Measurements from ENCODE around the gene CACNA1G.

Gene CACNA1G

DNA sequence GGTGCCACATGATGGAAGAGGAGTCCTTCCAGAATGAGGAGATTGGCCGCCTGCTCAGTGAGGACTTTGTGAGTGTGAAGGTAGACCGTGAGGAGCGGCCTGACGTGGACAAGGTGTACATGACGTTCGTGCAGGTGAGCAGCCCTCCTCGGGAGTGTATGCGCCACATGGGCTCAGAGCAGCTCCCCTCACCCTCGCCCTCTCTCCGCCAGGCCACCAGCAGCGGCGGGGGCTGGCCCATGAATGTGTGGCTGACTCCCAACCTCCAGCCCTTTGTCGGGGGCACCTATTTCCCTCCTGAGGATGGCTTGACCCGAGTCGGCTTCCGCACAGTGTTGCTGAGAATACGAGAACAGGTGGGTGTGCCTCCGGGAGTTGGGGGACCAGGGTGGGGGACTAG, 11.7 kb upstream of the CACNA1G start:
- DNase-seq (ENCODE audit: low spot score), result no peak

DNA sequence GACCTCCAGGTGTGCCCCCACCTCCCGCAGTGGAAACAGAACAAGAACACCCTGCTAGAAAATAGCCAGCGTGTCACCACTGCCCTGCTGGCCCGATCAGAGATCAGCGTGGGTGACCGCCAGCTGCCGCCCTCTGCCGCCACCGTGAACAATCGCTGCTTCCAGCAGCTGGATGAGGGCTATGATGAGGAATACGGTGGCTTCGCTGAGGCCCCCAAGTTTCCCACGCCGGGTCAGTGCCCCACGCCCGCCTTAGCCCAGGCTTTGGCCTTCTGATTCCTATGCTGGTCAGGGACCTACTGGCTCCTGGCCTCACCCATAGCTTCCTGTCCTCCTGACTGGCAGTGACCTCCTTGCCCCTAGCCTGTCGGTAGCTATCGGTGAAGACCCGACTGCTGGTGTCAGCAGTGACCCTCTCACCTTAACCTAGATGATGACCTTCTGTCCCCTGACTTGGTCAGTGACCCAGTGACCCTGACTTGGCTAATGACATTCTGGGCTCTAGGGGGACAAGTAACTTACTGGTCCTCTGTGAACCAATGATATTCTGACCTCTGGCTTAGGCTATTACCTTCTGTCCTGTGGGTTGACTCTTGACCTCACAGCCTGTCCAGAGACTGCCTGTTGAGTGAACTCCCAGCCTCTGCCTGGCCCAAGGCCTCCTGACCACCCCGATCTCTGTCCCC, 11.1 kb upstream of the CACNA1G start:
- no peak for DNase-seq (ENCODE audit: low spot score)

DNA sequence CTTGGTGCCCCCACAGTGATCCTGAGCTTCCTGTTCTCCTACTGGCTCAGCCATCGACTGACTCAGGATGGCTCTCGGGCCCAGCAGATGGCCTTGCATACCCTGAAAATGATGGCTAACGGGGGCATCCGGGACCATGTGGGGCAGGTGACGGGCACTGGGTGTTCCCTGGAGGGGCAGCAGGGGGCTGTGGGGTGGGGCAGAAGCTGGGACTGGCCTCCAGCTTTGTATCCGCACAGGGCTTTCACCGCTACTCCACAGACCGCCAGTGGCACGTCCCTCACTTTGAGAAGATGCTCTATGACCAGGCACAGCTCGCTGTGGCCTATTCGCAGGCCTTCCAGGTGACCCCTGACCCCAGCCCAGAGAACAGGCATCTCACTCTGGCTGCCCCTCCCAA, 10.5 kb upstream of the CACNA1G start:
- no peak for DNase-seq (ENCODE audit: low spot score)

DNA sequence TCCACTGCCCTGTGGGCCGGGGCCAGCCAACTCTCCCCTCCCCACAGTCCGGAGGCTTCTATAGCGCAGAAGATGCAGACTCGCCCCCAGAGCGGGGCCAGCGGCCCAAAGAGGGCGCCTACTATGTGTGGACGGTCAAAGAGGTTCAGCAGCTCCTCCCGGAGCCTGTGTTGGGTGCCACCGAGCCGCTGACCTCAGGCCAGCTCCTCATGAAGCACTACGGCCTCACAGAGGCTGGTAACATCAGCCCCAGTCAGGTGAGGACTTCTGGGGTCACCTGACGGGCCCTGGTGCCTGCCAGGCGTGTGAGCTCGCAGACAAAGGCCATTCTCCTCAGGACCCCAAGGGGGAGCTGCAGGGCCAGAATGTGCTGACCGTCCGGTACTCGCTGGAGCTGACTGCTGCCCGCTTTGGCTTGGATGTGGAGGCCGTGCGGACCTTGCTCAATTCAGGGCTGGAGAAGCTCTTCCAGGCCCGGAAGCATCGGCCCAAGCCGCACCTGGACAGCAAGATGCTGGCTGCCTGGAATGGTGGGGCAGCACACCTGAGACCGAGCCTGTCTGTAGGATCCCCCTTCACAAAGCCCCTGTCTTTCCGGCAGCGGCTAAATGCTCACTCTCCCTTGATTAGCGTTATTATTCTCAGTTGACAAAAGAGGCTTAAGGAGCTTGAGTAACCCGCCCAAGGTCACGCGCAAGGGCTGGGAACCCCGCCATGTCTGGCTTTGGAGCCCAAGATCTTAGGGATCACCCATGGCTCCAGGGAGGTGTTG, 9.7 kb upstream of the CACNA1G start:
- peak; percentile 87 for DNase-seq (ENCODE audit: low spot score)

DNA sequence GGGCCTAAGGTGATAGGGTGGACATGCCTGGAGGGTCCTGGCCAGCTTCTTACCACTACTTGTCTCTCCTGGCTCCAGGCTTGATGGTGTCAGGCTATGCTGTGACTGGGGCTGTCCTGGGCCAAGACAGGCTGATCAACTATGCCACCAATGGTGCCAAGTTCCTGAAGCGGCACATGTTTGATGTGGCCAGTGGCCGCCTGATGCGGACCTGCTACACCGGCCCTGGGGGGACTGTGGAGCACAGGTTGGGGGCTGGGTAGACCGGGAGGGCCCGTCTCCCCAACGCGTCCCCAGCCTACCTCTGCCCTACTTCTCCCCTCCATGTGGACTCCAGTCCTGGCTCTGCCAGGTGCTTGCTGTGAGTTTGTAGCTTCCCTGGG, 9.1 kb upstream of the CACNA1G start:
- no peak for DNase-seq (ENCODE audit: low spot score)

DNA sequence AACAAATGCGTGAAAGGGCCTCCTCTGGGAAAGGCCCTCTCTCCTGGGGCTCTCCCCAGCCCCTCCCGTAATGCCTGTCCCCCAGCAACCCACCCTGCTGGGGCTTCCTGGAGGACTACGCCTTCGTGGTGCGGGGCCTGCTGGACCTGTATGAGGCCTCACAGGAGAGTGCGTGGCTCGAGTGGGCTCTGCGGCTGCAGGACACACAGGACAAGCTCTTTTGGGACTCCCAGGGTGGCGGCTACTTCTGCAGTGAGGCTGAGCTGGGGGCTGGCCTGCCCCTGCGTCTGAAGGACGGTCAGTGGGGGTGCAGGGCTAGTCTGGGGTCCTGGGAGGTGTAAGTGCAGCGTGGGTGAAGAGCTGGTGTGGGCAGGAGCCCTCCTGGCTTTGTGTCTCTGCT, 8.6 kb upstream of the CACNA1G start:
- no peak for DNase-seq (ENCODE audit: low spot score)

DNA sequence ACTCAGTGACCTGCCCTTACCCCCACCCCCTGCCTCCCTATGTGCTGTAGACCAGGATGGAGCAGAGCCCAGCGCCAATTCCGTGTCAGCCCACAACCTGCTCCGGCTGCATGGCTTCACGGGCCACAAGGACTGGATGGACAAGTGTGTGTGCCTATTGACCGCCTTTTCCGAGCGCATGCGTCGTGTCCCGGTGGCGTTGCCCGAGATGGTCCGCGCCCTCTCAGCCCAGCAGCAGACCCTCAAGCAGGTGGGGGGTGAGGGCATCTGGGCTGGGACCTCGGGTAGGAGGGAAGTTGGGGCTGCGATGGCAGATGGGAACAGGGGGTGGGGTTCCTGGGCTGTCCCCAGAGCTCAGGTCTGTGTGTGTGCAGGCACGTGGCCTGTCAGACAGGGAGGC, 6.3 kb upstream of the CACNA1G start:
- no peak for DNase-seq (ENCODE audit: low spot score)

DNA sequence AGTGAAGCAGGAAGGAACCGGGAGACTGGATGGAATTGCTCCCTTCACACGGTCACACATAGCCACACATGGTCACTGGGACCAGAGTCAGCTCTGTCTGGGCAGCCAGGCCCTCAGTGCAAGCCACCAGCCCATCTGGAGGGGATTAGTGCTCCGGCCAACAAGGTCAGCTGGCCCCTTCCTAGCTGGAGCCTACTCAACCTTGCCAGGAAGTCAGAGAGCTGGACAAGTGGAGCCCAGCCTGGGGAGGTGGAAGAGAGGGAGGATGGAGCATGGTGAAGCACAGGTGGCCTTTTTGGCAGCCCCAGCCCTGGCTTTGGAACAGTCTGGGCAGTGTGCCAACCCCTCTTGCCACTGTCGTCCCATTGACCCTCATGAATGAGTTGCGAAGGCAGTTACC, 3.7 kb upstream of the CACNA1G start:
- no peak for DNase-seq (ENCODE audit: low spot score)

DNA sequence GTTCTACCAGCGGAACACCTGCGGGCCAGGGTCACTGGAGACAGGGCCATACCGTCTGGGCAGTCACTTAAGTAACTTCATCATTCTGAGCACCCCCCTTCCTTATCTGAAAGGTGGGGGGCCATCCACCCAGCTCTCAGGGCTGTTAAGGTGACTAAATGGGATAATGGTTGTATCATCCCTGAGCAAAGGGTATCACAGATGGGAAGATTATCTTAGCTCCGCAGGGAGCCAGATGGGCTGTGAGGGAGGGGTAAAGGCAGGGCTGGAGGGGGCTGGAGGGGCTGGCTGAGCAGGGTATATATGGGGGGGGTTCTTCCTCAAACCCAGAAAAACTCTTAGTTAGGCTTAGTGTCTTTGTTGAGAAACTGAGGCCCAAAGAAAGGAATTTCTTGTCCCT, 2.9 kb upstream of the CACNA1G start:
- DNase-seq (ENCODE audit: low spot score), result no peak

DNA sequence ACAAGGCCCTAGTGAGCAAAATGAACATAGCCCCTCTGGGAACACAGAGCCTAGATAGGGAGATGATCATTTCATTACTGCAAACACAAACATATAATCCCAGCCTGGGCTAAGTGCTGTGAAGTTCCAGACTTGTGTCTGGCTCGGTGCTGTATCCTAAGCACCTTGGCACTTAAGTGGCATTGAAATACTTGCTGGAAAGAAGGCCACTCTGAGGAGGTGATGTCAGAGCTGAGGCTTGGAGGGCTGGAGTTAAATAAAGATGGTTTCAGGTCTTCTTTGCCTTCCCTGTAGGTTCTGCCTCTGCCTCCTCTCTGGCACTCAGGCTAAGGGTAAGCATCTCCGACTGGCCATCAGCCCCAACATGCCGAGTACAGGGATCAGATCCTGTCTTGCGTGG, 2.4 kb upstream of the CACNA1G start:
- DNase-seq (ENCODE audit: low spot score), result no peak

DNA sequence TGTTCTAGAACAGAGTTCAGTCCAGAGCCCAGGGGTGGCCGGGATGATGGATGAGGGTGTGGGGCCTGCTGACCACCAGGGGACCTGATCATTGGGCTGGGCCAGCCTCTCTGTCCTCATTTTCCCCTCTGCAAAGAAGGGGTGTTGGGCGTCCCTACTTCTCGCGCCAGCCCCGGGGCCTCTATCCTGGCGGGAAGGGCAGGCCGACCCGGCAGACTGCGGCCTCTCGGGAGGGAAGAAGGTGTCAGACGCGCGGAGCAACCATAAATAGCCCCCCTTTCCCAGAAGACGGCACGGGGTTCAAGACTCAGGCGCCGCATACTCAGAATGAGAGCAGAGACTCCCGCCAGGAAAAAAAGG, 2.0 kb upstream of the CACNA1G start:
- DNase-seq (ENCODE audit: low spot score), result no peak

DNA sequence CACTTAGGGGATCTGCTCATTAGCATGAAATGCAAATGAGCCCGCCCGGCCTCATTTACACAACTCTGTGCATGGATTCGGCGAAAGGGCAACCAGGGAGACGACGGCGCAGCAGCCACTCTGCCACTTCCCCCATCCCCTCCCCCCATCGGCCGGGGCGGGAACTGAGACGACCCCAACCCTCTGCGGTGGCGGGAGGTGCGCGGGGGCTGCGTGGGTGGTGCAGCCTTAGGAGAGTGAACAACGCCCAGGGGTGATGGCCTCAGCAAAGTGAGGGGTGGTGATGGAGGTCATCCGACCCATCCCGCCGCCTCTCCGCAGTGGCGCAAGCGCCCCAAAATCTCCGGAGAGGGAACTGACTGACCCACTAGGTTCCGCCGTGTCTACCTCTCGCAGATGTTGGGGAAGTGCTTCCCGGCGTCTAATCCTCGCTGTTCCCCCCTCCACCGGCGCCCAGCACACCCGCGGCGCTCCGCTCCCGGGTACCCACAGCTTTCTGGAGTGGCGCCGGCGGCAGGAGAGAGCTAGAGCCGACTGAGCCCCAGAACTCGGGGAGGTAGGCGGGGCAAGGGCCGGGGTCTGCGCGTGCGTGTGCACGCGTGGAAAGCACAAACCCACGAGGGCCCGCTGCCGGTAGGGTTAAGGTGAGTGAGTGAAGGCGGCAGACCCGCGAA, 1.4 kb upstream of the CACNA1G start:
- DNase-seq (ENCODE audit: low spot score), result no peak

DNA sequence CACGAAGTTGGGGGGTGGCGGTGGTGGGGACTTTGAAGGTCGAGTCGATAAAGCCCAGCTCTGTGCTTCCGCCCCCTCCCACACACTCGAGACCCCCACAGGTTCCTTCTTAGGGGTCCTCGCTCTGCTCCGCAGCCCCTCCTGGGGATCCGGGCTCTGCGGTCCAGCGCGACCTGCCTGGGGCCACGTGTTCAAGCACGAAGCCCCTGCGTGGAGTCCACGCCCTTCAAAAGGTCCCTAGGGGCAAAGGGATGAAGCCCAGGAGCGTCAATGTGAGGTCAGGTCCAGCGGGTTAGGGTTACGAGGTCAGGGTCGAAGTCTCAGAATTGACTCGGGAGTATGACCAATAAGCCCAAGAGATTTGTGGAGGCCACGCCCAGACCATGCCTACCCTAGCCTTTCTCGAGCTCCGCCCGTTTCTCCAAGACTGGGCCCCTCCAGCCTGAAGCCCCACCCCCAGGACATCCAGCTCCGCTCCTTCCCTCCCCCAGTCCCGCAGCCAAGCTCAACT, 786 bp upstream of the CACNA1G start:
- DNase-seq (ENCODE audit: low spot score), result peak; percentile 86

DNA sequence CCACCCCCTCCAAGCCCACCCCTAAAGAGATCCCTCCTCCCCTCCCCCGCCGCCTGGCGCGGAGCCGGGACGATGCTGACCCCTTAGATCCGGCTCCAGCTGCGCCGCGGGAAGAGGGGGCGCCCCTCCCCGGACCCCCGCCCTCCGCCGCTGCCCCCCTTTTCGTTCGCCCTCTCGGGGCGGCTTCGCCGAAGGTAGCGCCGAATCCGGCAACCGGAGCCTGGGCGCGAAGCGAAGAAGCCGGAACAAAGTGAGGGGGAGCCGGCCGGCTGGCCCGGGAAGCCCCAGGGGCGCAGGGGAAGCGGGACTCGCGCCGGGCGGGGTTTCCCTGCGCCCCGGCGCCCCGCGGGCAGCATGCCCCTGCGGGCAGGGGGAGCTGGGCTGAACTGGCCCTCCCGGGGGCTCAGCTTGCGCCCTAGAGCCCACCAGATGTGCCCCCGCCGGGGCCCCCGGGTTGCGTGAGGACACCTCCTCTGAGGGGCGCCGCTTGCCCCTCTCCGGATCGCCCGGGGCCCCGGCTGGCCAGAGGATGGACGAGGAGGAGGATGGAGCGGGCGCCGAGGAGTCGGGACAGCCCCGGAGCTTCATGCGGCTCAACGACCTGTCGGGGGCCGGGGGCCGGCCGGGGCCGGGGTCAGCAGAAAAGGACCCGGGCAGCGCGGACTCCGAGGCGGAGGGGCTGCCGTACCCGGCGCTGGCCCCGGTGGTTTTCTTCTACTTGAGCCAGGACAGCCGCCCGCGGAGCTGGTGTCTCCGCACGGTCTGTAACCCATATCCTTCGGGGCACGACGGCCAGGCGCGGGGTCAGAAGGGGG, 623 bp downstream of the CACNA1G start:
- no peak for DNase-seq (ENCODE audit: low spot score)

DNA sequence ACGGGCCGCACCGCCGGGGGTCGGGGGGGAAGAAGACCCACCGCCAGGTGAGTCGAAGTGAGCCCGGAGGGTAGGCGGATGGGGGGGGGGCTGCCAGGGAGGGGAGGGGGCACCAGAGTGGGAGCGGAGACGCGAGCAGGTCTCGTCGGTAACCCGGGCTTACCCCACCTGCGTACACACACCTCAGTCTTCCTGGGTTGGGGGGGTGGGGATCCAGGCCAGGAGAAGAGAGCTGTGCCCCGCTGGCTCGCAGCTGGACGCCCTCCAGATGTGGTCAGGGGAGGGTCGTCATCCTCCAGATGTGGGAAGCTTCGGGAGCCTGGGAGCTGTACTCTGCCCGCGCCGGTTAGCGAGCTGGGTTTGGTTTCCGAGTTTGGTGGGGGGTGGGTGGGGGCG, 1.2 kb downstream of the CACNA1G start:
- DNase-seq (ENCODE audit: low spot score), result no peak

DNA sequence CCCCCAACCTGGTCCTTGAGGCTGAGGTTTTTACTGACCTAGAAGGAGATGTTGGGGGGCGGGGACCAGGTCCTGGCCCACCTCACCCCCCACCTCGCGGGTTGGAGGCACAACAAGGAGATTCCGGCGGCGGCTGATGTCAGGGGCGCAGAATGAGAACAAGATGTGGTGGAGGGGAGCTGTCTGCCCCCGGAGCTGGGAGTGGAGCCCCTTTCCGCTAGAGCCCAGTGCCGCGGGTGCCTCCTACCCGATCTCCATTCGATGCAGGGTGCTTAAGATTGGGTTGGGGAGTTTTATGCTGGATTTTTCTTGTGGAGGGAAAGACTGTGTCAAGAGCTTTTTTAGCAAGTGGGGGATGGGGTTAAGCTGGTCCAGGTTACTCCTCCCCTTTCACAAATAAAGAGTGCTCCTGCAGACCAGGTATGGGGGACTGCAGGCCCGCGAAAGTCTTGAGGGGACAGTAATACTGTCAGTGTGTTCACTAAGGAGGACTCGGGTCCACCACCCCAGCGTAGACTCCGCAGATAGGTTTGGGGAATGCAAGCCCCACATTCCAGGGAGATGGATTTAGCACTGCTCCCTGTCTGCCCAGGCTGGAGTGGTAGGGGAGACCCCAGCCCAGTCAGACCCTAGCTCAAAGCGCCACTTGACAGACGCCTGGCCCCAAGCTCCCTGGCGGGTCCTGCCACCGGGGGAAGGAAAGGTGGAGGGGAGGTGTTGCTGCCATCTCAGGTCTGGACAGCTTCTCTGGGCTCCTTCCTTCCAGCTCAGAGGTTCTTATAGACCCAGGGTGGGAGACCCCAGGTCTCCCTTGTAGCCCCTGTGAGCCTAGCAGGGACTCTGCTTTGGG, 2.0 kb downstream of the CACNA1G start:
- DNase-seq (ENCODE audit: low spot score), result no peak

DNA sequence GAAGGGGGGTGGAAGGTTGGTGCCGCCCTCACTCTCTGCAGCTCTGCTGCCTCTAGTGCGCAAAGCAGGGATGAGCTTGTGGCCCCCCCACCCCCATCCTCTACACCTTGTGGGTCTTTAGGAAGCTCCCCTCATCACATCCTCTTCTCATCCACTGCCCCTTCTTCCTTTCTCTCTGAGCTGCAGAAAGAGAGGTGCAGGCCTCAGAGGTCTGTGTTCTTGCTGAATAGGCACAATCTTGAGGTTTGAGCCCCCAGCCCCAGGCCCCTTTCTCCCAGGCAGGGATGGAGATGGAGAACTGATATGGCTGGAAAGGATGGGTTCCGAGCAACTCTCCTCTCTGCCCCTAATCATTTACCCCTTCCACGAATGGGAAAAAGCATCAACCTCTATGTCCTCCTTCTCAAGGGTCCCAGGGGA, 2.6 kb downstream of the CACNA1G start:
- DNase-seq (ENCODE audit: low spot score), result no peak

DNA sequence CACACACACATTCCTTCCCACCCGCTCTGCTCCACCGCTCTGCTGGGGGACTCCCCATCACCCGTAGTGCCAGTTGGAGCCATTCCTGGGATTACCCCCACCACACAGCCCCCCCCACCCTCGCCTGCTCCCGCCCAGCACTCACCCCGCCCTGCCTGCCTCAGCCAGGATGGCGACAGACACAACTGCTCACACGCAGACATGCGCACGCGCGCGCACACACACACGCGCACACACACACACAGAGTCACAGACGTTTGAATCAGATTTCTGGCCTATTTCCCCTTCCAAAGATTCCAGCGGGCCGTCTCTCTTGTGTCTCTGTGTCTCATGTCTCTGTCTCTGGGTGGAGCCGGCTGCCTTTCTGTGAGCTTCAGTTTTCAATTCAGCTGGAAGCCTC, 4.4 kb downstream of the CACNA1G start:
- DNase-seq (ENCODE audit: low spot score), result no peak

DNA sequence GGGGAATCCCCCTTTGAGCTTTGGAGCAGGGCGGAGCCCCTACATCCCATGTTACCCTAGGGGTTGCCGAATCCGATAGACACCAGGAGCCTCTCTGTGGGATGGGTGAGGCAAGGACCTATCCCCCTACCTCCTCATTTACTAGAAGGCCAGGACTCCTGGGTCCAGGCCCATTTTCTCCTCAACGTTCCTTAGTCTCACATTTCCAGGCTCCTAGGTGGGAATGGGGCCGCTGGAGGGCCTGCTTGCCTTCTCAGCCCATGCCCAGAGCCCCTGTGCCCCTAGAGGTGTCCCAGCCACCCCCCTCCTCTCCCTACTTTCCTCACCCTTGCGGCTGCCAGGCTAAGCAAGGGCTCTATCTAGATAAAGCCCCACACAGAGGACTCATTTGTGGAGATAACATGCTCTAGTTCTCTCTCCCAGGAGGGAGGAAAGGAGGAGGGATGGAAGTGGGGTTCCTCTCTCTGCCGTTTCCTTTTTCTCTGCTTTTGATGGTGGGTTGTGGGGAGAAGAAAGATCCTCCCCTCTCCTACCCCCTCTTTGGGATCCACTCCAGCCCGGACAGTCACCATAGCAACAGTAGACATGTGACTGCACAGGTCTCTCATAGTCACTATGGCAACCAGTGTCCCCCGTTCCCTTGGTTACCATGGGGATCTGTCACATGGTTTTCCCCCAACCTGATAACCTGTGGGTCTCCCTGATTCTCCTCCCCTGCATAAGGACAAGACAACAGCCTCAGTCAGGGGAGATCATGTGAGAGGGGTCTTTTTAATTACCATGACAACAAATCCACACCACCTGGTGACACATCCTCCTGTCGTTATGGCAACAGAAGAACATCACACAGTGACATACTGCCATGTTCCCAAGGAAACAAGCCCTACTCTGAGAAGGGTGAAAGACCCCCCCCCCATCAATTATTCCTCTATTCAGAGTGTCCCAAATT, 5.2 kb downstream of the CACNA1G start:
- DNase-seq (ENCODE audit: low spot score), result no peak

DNA sequence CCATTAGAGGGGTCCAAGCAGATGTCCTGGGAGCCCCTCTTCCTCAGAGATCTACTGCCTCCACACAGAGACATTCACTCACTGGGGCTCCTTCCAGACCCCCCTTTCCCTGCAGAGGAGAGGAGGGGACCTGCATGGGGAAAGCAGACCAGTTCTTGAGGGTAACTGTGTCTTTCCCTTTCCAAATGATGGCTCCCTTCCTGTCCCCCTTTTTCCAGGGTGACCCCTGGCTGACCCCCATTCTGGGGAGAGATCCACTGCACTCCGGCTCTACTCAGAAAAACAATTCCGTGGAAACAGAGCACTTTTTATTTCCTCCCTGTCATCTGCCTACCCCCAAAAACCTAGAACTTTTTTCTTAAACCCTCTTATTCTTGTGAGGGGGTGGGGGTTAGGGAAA, 6.4 kb downstream of the CACNA1G start:
- no peak for DNase-seq (ENCODE audit: low spot score)

Data from HuH-7.5 (cell line).